Testis (tissue), 3 donors: ENCODE results near the gene CARD8. TPM values are rescaled to one million over a fixed set of nuclear protein-coding genes. Genes with fewer than 3 reads are reported as not detected.

Source experiments
- DNase-seq: peaks from one replicate; pipeline ENCODE4 v3.0.0-alpha.2; 2019
- H3K27ac ChIP-seq, 2 donors: fragments of 200-600 bp; sonication (generic); one replicate each; pipeline ENCODE4 v1.5.1; 2019
- H3K27me3 ChIP-seq: fragments of 200-600 bp; sonication (generic); one replicate; pipeline ENCODE4 v1.5.1; 2019
- H3K36me3 ChIP-seq: fragments of 200-600 bp; sonication (generic); one replicate; pipeline ENCODE4 v1.5.1; 2017; ENCODE audit warnings: low read depth; ENCODE audit errors: missing control alignments
- H3K4me1 ChIP-seq: fragments of 200-600 bp; sonication (generic); one replicate; pipeline ENCODE4 v1.5.1; 2019
- H3K4me3 ChIP-seq, 2 donors: fragments of 200-600 bp; sonication (generic); one replicate each; pipeline ENCODE4 v1.5.1; 2017 to 2019
- H3K9me3 ChIP-seq: fragments of 200-600 bp; sonication (generic); one replicate; pipeline ENCODE4 v1.5.1; 2017
- CTCF ChIP-seq, 3 experiments: fragments of 450-650 bp in 2 of 3; fragments of 200-600 bp in 1 of 3; sonication (generic) in 1 of 3; IDR thresholded peaks; one replicate each; pipeline ENCODE4 v1.5.1; 2016 to 2019; ENCODE audit warnings: antibody characterized with exemption in 3 of 3, mild to moderate bottlenecking in 2 of 3, moderate library complexity in 1 of 3
- POLR2A ChIP-seq: fragments of 450-650 bp; IDR thresholded peaks from one replicate; pipeline ENCODE4 v1.6.1; 2017; ENCODE audit warnings: antibody characterized with exemption, mild to moderate bottlenecking, moderate library complexity
- WGBS, 2 donors: methylation state at CpG; one replicate each; pipeline ENCODE4 v1.1.5; 2018; 5-methylcytosine and 5-hydroxymethylcytosine counted together
- intact Hi-C: fragments of 100-400 bp; cut with DNase I; formaldehyde crosslinking; loops from one replicate; pipeline ENCODE4 v1.15.1; 2023; ENCODE audit warnings: low total_unique reads
- polyA plus RNA-seq: library from polyadenylated mRNA; stranded (reverse); fragments of 350-450 nt; fragmentation: Illumina TruSeq; extraction: RNeasy Lipid Tissue Mini Kit (QIAGEN cat#74804); gene quantifications from one replicate; pipeline ENCODE4 v1.2.3, GENCODE V29; 2014; ENCODE audit warnings: low read depth, low replicate concordance; ENCODE audit not compliant: insufficient read depth
- total RNA-seq, 2 donors: library from RNA; depleted of rRNA; stranded (reverse); fragments of >200 nt; gene quantifications; one replicate each; pipeline ENCODE4 v1.2.3, GENCODE V29; 2016

CARD8 gene
- total and polyA plus RNA-seq, 3 donors from 2014 or later: 45.4 to 68.4 (median 53.9) TPM

GRCh38 chr19:48194844-48195830 is 60.6 kb downstream of the CARD8 start:
- DNase-seq: no peak
- intact Hi-C loops: no loop called here
- Histone ChIP-seq H3K4me3 (peak overlapping the region in 1 of 2 donors; percentile 20), H3K4me1 (peaks cover 3% of the 10 kb centered on the region), H3K36me3 (no peaks in the 10 kb centered on the region), H3K27ac (no peak overlapping the region), H3K9me3 (no peaks in the 10 kb centered on the region), H3K27me3 (no peaks in the 10 kb centered on the region)
- TF ChIP-seq CTCF (IDR thresholded peaks at IDR 0.05): no peak
- TF ChIP-seq POLR2A: no peak
- 48 to 70% methylated on average over 29 to 54 of the region's 95 CpGs for WGBS, 2 donors

GRCh38 chr19:48194041-48194843 is 61.5 kb downstream of the CARD8 start:
- peak overlapping the region in 1 of 2 donors; percentile 20 for H3K4me3 ChIP-seq
- H3K4me1 ChIP-seq: peaks cover 3% of the 10 kb centered on the region
- no peak overlapping the region for H3K27ac ChIP-seq
- intact Hi-C loops: no loop called here
- H3K9me3 ChIP-seq: no peaks in the 10 kb centered on the region
- WGBS, 2 donors: 42 to 56% methylated on average over 17 to 25 of the region's 36 CpGs
- H3K27me3 ChIP-seq: no peaks in the 10 kb centered on the region
- peak; percentile 7 to 46 (median 32) for TF ChIP-seq CTCF (IDR thresholded peaks at IDR 0.05)
- no peak for TF ChIP-seq POLR2A
- no peaks in the 10 kb centered on the region for H3K36me3 ChIP-seq
- DNase-seq: no peak

GRCh38 chr19:48192750-48193149 is 63.0 kb downstream of the CARD8 start:
- intact Hi-C loops: no loop called here
- Histone ChIP-seq H3K36me3 (no peaks in the 10 kb centered on the region), H3K4me3 (no peak overlapping the region), H3K9me3 (no peaks in the 10 kb centered on the region), H3K4me1 (peaks cover 3% of the 10 kb centered on the region), H3K27ac (no peak overlapping the region), H3K27me3 (no peaks in the 10 kb centered on the region)
- 74 to 85% methylated on average over 7 of the region's 7 CpGs for WGBS, 2 donors
- no peak for DNase-seq
- no peak for TF ChIP-seq CTCF (IDR thresholded peaks at IDR 0.05)
- no peak for TF ChIP-seq POLR2A

- no peaks in the 10 kb centered on the region for H3K4me1 ChIP-seq
- intact Hi-C loops: no loop called here
- DNase-seq: no peak
- no peak overlapping the region for H3K4me3 ChIP-seq
- no peaks in the 10 kb centered on the region for H3K27me3 ChIP-seq
- H3K36me3 ChIP-seq: no peaks in the 10 kb centered on the region
- no peak overlapping the region for H3K27ac ChIP-seq
- 91% methylated on average over 3 of the region's 3 CpGs for WGBS, 2 donors
- no peak for TF ChIP-seq POLR2A
- no peaks in the 10 kb centered on the region for H3K9me3 ChIP-seq
Measured at GRCh38 chr19:48190885-48191284, 64.8 kb downstream of the CARD8 start.

- intact Hi-C loops: no loop called here
- Histone ChIP-seq H3K4me1 (no peaks in the 10 kb centered on the region), H3K9me3 (no peaks in the 10 kb centered on the region), H3K27me3 (no peaks in the 10 kb centered on the region), H3K36me3 (no peaks in the 10 kb centered on the region), H3K4me3 (no peak overlapping the region), H3K27ac (no peak overlapping the region)
- peak; percentile 75 for DNase-seq
- TF ChIP-seq CTCF (IDR thresholded peaks at IDR 0.05): no peak
- TF ChIP-seq POLR2A: no peak
- 54 to 61% methylated on average over 9 to 13 of the region's 13 CpGs for WGBS, 2 donors
Measured at GRCh38 chr19:48190288-48190884, 65.3 kb downstream of the CARD8 start.
